Activated CD8-positive, alpha-beta memory T cell treated with anti-CD3 and anti-CD28 coated beads, Interleukin-2, amount 50 U/mL, for 24 hours (primary cell): ENCODE results near the gene FAM3A.
"Not testable (repeated sequence)": the region's sequence is repeated elsewhere in the genome, so short reads cannot be mapped to it uniquely, and the experiment has no call there.

Experiments
- DNase-seq: peaks from one replicate; pipeline ENCODE4 v3.0.0-alpha.2; 2020; ENCODE audit errors: extremely low read depth

The FAM3A gene, protein sequence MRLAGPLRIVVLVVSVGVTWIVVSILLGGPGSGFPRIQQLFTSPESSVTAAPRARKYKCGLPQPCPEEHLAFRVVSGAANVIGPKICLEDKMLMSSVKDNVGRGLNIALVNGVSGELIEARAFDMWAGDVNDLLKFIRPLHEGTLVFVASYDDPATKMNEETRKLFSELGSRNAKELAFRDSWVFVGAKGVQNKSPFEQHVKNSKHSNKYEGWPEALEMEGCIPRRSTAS

GRCh38 chrX:154515966-154516655, at the start of gene FAM3A:
Gene FAM3A, minus strand, starts transcription at chrX:154516232. Its CDS starts 460 bp downstream, at chrX:154515772.
- DNase-seq = peak; percentile 75

DNA sequence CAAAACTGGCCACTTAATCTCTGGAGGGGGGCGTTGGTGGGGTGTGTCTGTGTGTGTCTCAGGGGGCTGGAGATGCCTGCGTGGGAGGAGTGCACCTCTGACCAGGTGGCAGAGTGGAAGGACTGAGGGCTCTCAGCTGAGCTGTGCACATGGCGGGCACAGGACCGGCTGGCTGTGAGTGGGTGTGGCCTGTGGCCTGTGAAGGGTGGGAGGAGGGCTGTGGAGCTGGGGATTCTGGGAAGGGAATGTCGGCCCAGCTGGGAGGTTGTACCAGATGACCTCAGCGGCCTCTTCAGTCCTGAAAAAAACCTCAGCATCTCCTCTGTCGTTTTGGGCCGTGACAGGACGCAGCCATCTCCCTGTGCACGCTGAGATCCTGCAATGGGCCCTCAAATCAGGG, 46.3 kb upstream of the FAM3A start:
- DNase-seq = not testable (repeated sequence)

DNA sequence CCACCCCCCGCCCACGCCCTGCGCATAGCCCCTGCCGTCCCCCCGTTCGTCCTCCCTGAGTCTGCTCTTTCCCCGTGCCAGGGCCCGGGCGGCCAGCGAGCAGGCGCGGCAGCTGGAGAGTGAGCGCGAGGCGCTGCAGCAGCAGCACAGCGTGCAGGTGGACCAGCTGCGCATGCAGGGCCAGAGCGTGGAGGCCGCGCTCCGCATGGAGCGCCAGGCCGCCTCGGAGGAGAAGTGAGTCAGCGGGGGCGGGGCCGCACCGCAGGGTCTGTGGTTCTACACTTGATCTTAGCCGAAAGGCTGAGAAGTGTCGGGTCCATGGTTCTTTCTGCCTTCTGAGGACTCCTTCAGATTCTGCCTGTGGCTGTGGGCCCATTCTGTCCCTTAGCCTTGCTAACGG, 44.3 kb upstream of the FAM3A start:
- DNase-seq = not testable (repeated sequence)

- not testable (repeated sequence) for DNase-seq
Measured at GRCh38 chrX:154558896-154559295, 42.9 kb upstream of the FAM3A start.

DNA sequence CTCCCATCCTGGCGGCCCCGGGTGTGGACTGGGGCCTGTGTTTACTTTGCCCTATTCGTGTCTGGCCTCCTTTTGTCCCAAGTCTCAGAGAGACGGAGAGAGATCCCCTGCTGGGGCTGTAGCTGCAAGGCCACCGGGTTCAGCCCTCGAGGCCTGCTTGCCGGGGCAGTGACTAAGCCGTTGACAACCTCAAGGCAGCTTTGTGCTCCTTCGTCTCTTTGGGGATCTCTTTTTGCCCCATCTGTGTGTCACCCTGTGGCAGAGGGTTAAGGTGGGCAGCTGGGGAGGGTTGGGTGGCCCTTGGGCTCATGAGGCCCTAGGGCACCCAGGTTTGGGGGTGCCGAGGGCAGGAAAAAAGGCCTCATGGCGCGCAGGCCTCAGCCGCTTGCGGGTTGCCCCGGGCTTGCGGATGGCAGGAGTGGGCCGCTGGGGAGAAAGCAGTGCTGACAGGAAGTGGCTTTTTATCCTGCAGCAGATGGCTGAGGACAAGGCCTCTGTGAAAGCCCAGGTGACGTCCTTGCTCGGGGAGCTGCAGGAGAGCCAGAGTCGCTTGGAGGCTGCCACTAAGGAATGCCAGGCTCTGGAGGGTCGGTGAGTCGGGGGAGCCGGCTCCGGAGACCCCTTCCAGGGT, 42.1 kb upstream of the FAM3A start:
- not testable (repeated sequence) for DNase-seq

DNA sequence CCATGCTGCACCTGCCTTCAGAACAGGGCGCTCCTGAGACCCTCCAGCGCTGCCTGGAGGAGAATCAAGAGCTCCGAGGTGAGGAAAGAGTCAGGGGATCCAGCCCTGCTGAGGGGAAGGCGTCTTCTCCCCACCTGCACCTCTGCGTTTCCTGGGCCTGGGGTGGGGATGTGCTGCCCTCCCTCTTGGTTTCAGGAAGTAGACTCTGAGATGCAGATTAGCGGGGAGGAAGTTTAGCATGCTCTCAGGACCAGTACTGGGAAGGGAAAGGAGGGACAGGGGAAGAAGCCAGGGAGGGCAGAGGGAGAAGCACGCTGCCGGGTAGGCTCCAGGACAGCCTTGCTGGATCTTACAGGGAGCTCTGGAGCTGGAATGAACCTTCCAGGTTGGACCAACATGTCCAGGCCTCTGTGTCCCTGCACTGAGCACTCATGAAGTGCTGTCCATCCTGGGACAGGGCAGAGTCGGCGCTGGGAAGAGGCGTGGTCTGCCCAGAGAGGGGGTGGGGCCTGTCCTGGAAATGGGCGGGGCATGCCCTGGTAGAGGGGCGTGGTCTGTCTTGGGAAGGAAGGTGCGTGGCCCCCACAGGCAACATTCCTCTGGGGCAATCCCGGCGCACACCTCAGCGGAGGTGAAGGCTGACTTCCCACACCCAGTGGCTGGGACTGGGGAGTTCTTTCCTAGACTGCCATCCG, 36.2 kb upstream of the FAM3A start:
- DNase-seq = not testable (repeated sequence)

GRCh38 chrX:154549766-154550165, 33.7 kb upstream of the FAM3A start:
- no peak for DNase-seq

GRCh38 chrX:154548028-154548316, 31.9 kb upstream of the FAM3A start:
- DNase-seq = no peak

GRCh38 chrX:154547245-154548027, 31.4 kb upstream of the FAM3A start, which contains the start of gene IKBKG:
Gene IKBKG, plus strand, starts transcription at chrX:154547620. Its CDS starts 4,383 bp downstream, at chrX:154552003.
- peak; percentile 58 for DNase-seq

DNA sequence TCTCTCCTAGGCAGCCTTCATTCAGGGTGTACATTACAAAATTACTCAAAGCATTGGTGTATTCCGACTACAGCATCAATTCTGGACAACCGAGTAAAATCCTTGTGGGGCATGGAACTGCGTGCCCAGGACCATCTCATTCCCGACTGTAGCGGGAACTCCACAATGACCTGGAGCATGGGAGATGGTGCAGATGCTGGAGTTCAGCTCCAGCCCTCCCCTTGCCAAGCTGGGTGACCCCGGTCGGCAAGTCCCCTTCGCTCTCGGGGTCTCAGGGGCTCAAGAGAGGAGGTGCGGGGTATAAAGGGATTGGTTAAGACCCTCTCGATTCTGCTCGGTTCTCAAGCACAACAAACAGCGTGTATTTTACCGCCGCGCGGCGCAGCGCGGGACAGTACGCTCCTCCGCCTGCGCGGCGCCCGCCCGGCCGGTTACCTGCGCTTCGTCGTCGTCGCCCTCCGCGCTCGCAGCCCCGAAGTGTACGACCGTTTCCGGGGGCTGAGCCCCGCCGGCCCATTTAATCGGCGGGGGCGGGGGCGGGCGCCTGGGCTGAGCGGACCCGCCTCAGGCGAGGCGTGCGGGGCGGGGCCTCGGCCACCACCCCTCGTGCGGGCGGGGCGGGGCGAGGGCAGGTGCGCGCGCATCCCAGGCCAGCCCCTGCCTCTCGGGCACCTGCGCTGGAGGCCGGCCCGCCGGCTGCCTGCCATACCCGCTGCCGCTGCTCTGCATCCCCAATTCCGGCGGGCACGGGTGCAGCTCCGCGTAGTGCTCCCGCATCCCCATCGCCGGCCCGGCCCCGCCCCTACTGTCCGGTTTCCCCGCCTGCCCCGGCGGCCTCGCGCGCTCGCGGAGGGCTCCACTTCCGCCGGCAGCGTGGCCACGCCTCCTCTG, 30.6 kb upstream of the FAM3A start, which contains the start of gene G6PD:
TSS of gene G6PD (minus strand) at position 493 of the 891 bp plus-strand sequence. CDS start 691 bp downstream, outside the sequence.
- peak; percentile 43 for DNase-seq

DNA sequence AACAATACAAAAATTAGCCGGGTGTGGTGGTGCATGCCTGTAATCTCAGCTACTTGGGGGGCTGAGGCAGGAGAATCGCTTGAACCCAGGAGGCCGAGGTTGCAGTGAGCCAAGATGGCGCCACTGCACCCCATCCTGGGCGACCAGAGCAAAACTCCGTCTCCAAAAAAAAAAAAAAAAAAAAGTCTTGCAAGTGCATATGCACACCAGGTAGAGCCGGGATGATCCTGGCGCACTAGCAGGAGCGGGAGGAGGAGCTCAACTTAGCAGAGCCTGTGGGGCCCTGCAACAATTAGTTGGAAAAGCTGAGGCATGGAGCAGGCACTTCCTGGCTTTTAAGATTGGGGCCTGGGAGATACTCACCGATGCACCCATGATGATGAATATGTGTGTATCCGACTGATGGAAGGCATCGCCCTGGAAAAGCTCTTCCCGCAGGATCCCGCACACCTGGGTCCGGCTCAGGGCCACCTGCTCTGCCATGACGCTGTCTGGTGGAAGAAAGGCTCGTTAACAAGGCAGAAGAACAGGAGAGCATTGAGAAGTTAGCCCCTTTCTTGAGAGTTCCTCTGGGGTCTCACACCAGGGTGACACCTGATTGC, 29.7 kb upstream of the FAM3A start:
- DNase-seq = no peak

- no peak for DNase-seq
Measured at GRCh38 chrX:154542723-154543424, 26.8 kb upstream of the FAM3A start.

DNA sequence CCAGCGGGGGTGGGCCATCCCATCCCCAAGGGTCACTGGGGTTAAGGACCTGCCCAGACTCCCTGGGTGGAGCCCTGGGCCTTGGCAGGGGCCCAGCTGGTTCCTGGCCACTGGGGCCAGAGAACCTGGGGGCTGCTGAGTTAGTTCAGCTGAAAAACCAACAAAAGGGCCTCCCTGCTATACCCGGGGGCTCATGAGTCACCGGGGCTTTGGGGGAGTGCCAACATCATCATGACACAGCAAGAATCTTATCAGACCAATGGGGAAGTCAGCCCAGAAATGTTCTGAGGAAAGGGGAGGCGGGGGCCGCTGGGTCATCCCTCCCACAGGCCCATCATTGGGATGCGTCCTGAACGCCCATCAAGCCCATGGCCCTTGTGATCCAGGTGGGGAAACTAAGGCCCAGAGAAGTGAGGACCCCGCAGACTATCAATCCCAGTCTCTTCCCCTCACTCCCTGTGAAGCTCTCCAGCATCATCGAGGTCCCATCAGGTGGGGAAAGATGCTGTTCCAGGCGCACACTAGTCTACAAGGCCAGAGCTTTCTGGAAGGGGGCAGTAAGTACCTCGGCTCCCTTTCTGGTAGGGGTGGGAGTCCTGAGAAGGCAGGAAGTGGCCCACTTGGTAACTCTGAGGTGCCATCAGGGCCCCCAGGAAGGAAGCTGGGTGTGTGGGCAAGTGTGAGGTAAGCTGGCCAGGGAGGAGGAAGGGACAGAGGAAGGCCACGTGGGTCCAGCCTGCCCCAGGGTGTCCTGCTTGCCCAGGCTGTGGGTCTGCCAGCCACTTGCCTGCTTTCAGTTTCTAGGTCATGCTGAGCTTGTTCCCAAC, 26.1 kb upstream of the FAM3A start:
- peak; percentile 33 for DNase-seq

GRCh38 chrX:154541589-154541895, 25.5 kb upstream of the FAM3A start:
- DNase-seq = no peak

DNA sequence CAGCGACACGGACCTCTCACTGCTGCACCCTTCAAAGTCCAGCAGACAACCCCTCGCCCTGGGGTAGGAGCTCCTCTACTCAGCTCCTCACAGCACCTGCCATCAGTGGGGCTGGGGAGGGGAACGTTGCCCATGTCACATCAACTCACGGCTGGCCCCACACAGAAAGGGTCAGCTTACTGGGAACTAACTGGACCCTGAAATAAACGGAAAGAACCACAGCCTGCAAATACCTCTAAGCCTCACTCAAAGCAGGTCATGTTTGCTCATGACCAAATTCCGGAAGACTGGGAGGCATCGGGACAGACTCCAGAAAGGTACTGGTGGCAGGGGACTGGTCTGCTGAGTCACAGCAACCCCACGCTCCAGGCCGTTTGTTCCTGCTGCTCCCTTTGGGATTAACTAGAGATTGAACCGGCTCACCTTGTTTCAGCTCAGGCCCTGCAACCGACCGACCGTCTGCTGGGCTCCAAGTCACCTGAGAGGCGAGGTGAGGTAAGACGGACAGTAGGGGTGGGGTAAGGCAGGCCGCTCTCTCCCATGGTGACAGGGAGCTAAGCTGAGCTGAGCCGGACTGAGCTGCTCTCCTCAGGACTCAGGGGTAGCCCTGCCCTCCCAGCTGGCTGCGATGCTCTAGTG, 25.0 kb upstream of the FAM3A start:
- DNase-seq = no peak

DNA sequence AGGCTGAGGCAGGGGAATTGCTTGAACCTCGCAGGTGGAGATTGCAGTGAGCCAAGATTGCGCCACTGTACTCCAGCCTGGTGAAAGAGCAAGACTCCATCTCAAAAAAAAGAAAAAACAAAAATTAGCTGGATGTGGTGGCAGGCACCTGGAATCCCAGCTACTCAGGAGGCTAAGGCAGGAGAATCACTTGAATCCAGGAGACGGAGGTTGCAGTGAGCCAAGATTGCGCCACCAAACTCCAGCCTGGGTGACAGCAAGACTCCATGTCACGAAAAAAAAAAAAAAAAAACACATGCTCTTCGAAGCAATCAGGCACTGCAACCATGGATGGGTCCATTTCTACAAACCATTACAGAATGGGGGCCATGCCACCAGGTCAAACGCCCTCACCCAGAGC, 24.3 kb upstream of the FAM3A start:
- DNase-seq = not testable (repeated sequence)

DNA sequence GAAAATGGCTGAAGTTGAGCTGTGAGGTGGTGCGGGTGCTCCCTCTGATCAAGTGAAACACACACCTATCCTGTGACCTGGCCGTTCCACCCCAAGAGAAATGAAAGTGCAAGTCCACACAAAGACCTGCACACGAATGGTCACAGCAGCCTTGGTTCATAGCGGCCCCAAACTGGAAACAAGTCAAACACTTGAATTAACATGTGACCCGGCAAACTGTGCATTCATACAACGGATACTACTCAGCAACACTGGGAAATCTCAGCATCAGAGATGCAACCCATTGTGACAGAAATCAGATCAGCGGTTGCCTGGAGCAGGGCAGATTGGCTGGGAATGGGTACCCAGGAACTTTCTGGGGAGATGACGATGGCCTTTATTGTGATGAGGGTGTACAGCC, 23.0 kb upstream of the FAM3A start:
- no peak for DNase-seq

DNA sequence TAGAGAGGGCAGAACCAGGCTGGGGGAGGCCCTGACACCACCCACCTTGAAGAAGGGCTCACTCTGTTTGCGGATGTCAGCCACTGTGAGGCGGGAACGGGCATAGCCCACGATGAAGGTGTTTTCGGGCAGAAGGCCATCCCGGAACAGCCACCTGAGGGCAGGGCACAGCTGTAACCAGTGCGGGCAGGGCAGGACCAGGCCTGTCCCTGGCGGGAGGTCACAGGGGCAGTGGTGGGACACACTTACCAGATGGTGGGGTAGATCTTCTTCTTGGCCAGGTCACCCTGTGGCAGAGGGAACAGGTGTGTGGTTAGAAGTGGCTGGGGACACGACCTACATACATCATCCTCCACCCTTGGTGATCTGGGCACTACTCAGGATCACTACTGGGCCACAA, 19.9 kb upstream of the FAM3A start:
- no peak for DNase-seq
